SH-SY5Y (cell line): ENCODE data around the gene CENPW.

Experiments
- GATA2 ChIP-seq: IDR thresholded peaks from 2 replicates; pipeline ENCODE4 v1.6.1; 2011; ENCODE audit warnings: mild to moderate bottlenecking, low read depth, low read length
- GATA3 ChIP-seq: IDR thresholded peaks from 2 replicates; pipeline ENCODE4 v1.6.1; 2011; ENCODE audit warnings: low read depth, mild to moderate bottlenecking, low read length, moderate library complexity

The CENPW gene

DNA sequence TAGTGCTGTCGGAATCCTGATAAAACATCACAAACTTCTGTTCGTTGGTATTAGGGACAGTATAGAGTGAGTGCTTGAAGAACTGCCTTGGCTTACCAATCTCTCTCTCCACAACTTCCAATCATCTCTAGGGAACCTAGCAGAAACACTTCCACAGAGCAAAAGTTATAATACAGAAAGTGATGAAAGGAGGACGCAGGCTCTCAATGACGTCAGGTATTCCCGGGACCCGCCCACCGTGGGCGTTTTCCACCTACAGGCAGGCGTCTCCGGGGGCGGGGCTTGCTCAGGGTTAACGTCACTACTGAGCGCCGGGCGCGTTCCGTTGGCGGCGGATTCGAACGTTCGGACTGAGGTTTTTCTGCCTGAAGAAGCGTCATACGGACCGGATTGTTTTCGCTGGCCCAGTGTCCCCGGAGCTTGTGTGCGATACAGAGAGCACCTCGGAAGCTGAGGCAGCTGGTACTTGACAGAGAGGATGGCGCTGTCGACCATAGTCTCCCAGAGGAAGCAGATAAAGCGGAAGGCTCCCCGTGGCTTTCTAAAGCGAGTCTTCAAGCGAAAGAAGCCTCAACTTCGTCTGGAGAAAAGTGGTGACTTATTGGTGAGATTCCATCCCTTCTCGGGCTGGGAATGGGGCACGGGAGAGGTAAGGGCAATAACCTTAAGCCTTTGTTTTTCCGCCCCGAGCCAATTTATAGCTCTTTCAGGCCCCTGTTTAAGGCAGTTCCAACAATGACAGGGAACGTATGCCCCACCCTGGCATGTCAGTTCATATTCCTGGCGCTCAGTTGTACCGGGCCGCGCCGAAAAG lies at the start of gene CENPW:
TSS of gene CENPW (plus strand) at position 320 of the 814 bp plus-strand sequence. CDS start at position 479, 159 bp downstream.
- no peak for TF ChIP-seq GATA2
- no peak for TF ChIP-seq GATA3

DNA sequence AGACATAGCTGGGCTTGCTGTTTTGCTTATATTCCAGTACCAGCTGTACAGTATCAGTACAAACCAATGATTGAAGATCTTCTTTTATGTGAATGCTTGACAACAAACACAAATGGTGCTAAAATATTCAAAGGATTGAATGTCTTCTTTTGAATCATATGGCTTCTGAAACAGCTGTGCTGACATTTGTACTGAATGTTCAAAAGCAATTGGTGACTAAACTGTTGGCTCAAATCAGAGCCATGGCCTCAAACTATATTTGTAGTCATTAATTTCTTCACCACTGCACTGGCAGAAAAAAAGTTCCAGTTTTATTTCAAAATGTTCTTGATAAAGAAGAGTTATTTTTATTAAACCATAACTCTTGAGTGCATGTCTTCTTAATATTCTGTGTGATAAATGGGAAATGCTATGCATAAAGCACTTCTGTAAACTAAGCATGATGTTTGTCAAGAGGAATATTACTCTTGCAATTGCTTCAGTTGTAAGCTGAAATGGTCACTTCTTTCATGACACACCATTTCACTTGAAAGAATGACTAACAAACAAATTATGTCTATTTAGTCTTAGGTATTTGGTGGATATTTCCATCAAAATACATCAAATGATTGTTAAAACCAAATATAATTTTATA lies 45.9 kb upstream of the CENPW start:
- no peak for TF ChIP-seq GATA3

DNA sequence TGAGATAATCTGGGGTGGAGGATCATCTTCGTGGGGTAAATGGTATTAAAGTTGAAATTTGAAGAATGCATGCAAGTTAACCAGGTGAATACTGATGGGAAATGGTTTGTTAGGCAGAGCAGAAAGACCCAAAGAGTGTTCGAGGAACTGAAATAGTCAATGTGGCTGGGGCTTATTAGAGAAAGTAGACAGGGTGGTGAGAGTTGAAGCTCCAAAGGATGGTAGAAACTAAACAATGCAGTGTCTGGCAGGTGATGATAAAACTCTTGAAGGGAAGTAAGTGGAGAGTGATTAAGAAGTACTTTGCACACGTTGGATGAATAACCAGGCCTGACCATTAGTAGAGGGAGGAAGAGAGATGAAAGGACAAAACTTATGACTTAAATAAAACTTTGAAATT lies 39.8 kb upstream of the CENPW start:
- TF ChIP-seq GATA3 (no peak), GATA2 (no peak)

DNA sequence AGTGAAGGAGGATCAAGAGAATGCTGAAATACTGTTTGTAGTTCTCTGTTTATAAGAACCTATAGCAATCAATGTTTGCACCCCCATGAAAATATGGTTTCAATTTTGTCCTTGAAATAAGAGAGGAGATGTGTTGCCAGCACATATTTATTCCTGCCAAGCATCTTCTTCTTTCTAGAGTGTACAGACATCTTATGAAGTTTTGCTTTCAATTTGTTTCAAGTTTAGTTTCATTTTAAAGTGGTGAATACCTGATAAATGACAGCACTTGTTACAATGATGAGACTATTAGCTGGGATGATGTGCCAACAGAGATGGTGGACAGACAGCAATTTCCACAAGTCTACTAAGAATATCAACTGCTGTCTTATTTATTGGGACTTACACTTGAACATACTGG lies 39.2 kb upstream of the CENPW start:
- no peak for TF ChIP-seq GATA3
- no peak for TF ChIP-seq GATA2

DNA sequence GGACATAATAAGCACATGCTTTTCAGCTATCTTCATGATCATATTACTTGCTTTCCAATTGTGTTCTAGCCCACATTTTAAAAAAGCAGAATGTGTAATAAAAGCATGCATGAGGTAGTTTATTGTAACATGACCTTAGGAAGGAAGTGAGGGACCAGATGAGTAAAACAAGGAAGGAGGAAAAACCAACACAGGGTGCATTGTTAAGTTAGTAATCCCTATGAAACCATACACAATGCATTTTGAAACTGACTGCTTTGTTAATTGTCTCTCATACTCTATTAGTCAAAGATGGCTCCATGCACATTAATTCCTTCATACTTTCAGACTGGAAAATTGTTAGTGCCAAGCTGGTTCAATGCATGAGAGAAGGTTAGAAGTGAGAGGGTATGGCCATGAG lies 37.7 kb upstream of the CENPW start:
- TF ChIP-seq GATA2 = no peak
- no peak for TF ChIP-seq GATA3

DNA sequence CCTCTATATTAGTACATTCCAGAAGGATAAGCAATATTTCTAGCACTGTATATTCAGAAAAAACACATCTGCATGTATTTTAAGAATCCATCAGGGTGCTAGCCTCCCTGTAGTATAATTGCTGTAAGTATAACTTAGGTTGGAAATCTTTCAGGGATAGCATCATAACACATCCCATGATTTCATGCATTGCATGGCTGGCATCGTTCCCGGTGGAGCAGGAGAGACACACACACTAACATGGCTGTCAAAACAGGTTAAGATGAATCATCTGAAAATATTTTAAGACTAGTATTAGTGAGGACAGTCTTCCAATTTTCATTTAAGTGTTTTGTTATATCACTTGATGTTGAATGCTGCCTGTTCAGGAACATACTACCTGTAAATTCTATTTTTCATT lies 32.1 kb upstream of the CENPW start:
- no peak for TF ChIP-seq GATA3
- TF ChIP-seq GATA2 = no peak

DNA sequence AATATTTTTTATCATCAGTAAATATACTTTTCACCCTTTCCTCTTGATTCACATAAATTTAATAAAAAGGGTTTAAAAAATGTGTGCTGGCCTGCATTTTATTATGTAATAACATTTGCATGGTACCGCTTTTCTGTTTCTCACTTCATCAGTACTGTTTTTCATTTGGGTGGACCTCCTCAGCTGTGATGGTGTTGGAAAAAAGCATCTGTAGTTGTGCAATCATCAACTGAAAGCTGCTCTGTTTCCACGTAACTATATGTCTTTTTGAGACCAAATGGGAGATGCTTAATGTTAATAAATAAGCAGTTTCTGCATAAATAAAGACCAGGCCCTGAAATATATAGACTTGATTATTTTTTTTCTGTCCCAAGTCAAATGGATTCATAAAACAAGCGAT lies 31.6 kb upstream of the CENPW start:
- no peak for TF ChIP-seq GATA2
- TF ChIP-seq GATA3 = no peak

DNA sequence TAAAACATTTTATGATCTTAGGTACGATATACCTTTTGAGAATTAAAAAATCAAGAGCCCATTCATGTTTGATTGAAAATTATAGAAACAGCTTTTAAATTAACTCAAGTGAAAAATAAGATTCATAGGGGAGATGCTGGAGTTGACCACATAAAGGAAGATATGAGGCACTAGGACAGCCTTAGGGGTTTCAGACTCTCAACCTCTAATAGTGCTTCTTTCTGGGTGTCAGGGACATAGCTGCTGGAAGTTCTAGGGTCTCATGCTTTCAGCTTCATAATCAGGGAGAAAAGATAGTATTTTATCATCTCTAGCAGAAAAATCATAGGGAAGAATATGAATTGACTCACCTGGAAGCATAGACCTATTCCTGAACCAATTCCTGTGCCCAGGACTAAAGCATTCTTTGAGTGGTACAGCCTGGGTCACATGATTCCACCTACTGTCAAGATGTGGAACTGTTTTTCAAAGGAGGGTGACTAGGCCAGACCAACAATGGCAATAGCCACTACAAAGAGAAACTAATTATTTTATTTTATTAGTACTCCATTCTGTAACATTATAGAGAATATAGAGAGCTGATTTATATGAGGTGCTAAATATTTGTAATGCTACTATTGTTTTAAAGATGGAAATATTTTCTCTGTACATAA lies 27.8 kb upstream of the CENPW start:
- no peak for TF ChIP-seq GATA3
- no peak for TF ChIP-seq GATA2

DNA sequence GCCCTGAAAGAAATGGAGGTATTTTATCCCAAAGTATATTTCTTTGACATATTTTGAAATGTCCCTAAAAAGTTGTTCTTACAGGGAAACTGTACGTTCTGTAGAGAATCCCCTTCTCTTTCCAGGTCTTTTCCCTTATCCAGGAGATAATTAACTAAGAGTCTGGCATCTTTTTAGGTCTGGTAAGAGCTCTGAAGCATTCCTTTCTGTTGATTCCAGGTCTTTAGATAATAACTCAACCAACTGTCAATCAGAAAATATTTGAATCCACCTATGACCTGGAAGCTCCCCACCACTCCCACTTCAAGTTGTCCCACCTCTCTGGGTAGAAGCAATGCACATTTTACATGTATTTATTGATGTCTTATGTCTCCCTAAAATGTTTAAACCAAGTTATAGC lies 26.0 kb upstream of the CENPW start:
- no peak for TF ChIP-seq GATA3
- TF ChIP-seq GATA2 = no peak

DNA sequence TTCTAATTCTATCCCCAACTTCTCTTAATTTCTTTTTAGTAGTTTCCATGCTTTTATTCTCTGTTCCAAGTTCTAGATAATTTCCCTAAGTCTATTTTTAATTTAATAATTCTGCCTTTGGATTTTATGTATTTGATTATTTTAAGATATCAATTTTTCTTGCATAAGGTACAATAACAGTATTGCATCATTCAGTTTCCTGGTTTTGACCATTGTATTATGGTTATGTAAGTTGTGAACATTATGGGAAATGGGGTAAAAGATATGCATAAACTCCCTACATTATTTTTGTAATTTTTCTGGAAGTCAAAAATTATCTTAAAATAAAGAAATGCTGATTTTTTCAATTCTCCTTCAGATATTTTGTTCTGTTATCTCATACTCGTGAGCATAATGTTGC lies 21.1 kb upstream of the CENPW start:
- no peak for TF ChIP-seq GATA3
- TF ChIP-seq GATA2 = no peak

DNA sequence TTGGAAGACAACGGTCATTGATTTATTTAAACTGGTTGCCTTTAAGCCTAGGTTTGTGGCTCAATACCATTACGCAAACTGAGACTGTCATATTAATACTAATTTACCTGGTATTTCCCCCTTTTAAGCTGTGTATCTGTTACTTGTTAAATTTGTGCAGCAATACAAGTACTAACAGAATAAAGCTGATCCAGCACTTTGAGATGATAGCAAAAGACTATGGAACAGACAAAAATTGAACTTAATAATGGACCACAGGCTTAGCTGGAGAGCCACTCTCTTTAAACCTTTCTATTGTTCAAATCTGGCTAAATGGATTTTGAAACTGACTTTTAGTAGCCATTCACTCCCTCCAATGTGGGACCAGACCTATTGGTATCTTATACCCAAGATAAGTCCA lies 6.2 kb upstream of the CENPW start:
- TF ChIP-seq GATA2 (no peak), GATA3 (no peak)

DNA sequence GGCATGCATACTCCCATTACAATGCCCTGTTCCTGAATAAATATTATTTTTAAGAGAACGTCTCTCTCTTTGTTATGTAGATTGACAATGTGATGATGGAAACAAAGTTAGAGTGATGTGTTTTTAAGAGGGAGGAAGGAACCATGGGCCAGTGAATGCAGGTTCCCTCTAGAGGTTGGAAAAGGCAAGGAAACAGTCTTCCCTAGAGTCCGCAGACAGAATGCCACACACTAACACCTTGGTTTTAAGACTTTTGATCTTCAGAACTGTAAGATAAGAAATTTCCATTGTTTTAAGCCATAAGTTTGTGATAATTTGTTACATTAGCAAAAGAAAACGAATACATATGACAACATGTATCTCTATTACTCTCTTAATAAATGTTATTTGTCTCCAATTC lies 4.7 kb upstream of the CENPW start:
- TF ChIP-seq GATA2 = no peak
- TF ChIP-seq GATA3 = no peak

DNA sequence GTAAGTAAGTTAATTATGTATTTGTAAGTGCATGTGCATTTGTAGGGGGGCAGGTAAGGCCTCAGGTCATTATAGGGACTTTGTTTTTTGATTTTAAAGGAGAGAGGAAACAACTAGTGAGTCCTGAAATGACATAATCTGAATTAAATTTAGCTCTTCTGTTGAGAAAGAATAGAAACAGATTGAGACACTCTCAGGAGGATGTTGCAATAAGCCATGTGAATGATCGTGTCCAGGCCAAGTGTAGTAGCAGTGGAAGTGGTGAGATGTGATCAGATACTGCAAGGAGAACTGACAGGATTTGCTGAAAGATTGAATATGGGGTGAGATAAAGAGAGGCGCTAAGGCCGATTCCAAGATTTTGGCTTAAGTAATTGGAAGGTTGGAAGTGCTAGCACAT lies 2.6 kb upstream of the CENPW start:
- TF ChIP-seq GATA3 (no peak), GATA2 (no peak)

DNA sequence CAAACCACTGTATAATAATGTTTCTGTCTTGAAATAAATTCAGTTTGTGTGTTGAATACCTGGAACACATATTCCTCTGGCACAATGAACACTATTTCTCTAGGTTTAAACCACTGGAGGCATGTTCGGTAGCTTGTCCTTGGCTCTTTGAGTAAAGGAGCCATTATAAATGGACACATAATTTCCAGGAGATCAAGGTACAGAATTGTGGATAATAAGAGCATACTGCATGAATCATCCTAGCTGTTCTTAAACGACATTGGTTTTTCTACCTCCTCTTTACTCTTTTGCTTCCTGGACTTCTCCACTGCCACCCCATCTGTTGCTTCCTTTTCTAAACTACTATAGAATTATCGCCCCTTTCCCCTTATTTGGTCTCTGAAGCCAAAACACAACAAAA lies 1.2 kb downstream of the CENPW start:
- TF ChIP-seq GATA2 (no peak), GATA3 (no peak)

DNA sequence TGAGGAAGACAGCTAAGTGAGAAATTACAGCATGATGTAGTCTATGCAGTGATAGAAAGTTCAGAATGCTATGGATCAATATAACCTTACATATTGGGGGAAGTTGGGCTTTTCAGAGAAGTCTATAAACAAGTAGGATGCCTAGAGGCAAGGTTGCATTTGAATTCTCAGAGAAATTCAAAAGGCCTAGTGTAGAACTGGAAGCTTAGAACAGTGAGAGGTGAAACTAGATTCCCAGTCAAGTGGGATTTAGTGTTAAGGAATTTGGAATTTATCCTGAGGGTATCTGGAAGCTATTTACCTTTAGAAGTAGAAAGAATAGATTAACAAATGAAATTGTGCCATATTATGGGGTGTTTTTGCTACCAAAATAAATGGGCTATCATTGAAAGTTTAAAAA lies 4.3 kb downstream of the CENPW start:
- TF ChIP-seq GATA3 = no peak
- TF ChIP-seq GATA2 = no peak

DNA sequence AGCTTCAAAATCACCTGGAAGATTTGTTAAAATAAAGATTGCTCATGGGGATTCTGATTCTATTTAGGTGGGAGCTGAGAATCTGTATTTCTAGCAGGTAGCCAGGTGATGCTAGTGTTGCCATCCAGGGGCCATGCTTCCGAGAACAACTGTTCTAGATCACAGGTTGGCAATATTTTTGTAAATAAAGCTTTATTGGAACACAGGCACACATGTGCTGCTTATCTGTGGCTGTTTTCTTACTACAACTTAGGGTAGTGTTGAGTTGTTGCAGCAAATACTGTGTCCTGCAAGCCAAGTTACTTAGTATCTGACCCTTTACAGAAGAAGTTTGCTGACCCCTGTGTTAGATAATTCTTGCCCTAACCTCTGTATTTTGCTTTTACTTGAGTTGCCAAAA lies 12.0 kb downstream of the CENPW start:
- TF ChIP-seq GATA3 = no peak
- TF ChIP-seq GATA2 = no peak
